DND-41 (cell line): ENCODE results near the gene EP400.

ENCODE experiments used
- ATAC-seq: fragments of 200-7000 bp; cut with Tn5 transposase; 3 replicates; pipeline ENCODE4 v1.9.1; 2021; ENCODE audit warnings: low read depth; ENCODE audit not compliant: insufficient read depth
- DNase-seq: peaks from one replicate; pipeline ENCODE4 v3.0.0-alpha.2; 2020
- H2AFZ ChIP-seq: 2 replicates; pipeline ENCODE4 v1.6.0; 2012; ENCODE audit warnings: low read depth, low read length
- H3K27ac ChIP-seq: 2 replicates; pipeline ENCODE4 v1.5.1; 2012; ENCODE audit warnings: low read length, inconsistent platforms
- H3K27me3 ChIP-seq: fragments of 200-600 bp; sonication (generic); 2 replicates; pipeline ENCODE4 v1.6.0; 2012; ENCODE audit warnings: low read length, mild to moderate bottlenecking, inconsistent platforms; ENCODE audit not compliant: insufficient read depth, poor library complexity
- H3K36me3 ChIP-seq: 2 replicates; pipeline ENCODE4 v1.5.1; 2012; ENCODE audit warnings: low read length, inconsistent platforms; ENCODE audit not compliant: insufficient read depth
- H3K4me1 ChIP-seq: 2 replicates; pipeline ENCODE4 v1.5.1; 2012; ENCODE audit warnings: mild to moderate bottlenecking, low read length; ENCODE audit not compliant: insufficient read depth
- H3K4me2 ChIP-seq: 2 replicates; pipeline ENCODE4 v1.6.0; 2012; ENCODE audit warnings: mild to moderate bottlenecking, moderate library complexity, low read length, inconsistent platforms; ENCODE audit not compliant: insufficient read depth
- H3K4me3 ChIP-seq, 2 experiments: fragments of 200-600 bp in 1 of 2; shearing (Covaris generic) in 1 of 2; 2 replicates each; pipeline ENCODE4 v1.5.1; 2012 to 2016; ENCODE audit warnings: inconsistent platforms in 2 of 2, low read length in 2 of 2, mild to moderate bottlenecking in 2 of 2, low read depth in 1 of 2, moderate library complexity in 1 of 2
- H3K79me2 ChIP-seq: 2 replicates; pipeline ENCODE4 v1.6.0; 2012; ENCODE audit warnings: low read length, inconsistent platforms; ENCODE audit not compliant: insufficient read depth
- H3K9ac ChIP-seq: 2 replicates; pipeline ENCODE4 v1.6.0; 2012; ENCODE audit warnings: low read depth, mild to moderate bottlenecking, inconsistent platforms, low read length, moderate library complexity
- H3K9me3 ChIP-seq: 2 replicates; pipeline ENCODE4 v1.5.1; 2012; ENCODE audit warnings: low read length, moderate library complexity, mild to moderate bottlenecking, inconsistent platforms; ENCODE audit not compliant: insufficient read depth, severe bottlenecking
- H4K20me1 ChIP-seq: 2 replicates; pipeline ENCODE4 v1.6.0; 2012; ENCODE audit warnings: low read length; ENCODE audit not compliant: insufficient read depth
- EZH2 ChIP-seq: IDR thresholded peaks from 3 replicates; pipeline ENCODE4 v1.6.1; 2012; ENCODE audit warnings: borderline replicate concordance, low read depth, mild to moderate bottlenecking, moderate library complexity, low read length, inconsistent platforms; ENCODE audit not compliant: severe bottlenecking
- TF ChIP-seq, protein P1 (sequence below): IDR thresholded peaks from 2 replicates; pipeline ENCODE4 v1.5.1; 2012; ENCODE audit warnings: borderline replicate concordance, low read length, moderate library complexity, mild to moderate bottlenecking; ENCODE audit not compliant: poor library complexity, severe bottlenecking; ENCODE audit errors: extremely low read depth

The EP400 gene

DNA sequence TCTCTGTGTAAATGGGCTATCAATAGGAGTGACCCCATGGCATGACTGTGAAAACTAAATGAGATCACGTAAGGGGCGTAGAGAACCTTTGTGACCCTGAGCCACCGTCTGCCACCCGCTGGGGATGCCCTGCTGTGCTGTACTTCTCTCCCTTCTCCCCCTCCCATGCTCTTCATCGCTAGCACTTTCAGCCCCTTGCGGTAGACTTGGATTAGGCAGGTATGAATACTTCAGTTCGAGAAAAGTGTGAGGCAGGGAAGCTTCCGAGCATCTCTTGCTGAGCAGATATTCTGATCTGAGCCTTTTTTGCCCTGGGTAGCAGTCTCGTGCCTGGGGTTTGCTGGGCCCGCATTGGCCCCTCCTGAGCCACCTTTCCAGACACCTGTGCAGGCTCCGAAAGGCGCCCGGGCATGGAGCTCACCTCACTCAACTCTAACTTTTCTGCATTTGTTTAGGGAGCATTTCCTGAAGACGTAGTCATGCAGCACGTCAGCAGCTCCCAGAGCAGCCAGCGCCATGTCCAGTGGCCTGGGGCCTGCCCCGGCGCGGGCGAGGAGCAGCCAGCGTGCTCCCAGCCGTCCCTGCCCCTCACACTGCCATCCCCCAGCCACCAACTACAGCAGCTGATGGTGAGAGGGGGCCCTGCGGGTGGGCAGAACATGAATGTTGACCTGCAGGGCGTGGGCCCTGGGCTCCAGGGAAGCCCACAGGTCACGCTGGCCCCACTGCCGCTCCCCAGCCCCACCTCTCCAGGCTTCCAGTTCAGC, 154.0 kb downstream of the EP400 start:
- Histone ChIP-seq H4K20me1 (peaks cover 30% of the 10 kb centered on the region), H3K9ac (no peak overlapping the region)

DNA sequence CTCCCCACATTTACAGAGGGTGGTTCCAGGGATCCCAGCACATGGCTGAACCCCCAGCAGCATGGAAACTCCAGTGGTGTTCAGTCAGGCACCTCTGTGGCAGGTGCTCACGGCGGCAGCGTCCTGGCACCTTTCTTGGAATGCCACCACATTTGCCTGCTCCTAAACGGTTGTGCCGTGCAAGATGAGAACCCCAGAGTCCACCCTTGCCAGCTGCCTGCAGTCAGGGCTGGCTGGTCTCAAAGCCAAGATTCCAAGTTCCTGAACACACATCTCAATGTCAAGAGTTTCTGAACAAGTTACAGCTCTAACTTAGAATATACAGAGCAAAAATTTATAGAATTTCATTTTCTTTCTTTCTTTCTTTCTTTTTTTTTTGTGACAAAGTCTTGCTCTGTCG, 155.7 kb downstream of the EP400 start:
- H3K36me3 ChIP-seq, result peaks cover 58% of the 10 kb centered on the region
- DNase-seq (no peak), ATAC-seq (no peak)
- H3K9me3 ChIP-seq, result no peaks in the 10 kb centered on the region
- H3K27me3 ChIP-seq, result no peaks in the 10 kb centered on the region
- no peak overlapping the region for H3K27ac ChIP-seq
- H3K79me2 ChIP-seq, result peaks cover 16% of the 10 kb centered on the region
- no peaks in the 10 kb centered on the region for H3K4me1 ChIP-seq
- H3K9ac ChIP-seq, result no peak overlapping the region
- H3K4me2 ChIP-seq, result no peak overlapping the region
- TF ChIP-seq EZH2, result no peak
- TF ChIP-seq, protein P1, sequence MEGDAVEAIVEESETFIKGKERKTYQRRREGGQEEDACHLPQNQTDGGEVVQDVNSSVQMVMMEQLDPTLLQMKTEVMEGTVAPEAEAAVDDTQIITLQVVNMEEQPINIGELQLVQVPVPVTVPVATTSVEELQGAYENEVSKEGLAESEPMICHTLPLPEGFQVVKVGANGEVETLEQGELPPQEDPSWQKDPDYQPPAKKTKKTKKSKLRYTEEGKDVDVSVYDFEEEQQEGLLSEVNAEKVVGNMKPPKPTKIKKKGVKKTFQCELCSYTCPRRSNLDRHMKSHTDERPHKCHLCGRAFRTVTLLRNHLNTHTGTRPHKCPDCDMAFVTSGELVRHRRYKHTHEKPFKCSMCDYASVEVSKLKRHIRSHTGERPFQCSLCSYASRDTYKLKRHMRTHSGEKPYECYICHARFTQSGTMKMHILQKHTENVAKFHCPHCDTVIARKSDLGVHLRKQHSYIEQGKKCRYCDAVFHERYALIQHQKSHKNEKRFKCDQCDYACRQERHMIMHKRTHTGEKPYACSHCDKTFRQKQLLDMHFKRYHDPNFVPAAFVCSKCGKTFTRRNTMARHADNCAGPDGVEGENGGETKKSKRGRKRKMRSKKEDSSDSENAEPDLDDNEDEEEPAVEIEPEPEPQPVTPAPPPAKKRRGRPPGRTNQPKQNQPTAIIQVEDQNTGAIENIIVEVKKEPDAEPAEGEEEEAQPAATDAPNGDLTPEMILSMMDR, result no peak
- peaks cover 22% of the 10 kb centered on the region for H4K20me1 ChIP-seq
- no peak overlapping the region for H3K4me3 ChIP-seq
- H2AFZ ChIP-seq, result no peak overlapping the region

More for the DNA sequence above, 154.0 kb downstream of the EP400 start:
- Histone ChIP-seq H3K27ac (no peak overlapping the region), H3K9me3 (no peaks in the 10 kb centered on the region), H3K4me3 (no peak overlapping the region), H2AFZ (no peak overlapping the region), H3K27me3 (no peaks in the 10 kb centered on the region), H3K4me2 (no peak overlapping the region), H3K36me3 (peaks cover 55% of the 10 kb centered on the region), H3K4me1 (no peaks in the 10 kb centered on the region), H3K79me2 (peaks cover 31% of the 10 kb centered on the region)
- no peak for TF ChIP-seq EZH2
- TF ChIP-seq, protein P1, result no peak
- DNase-seq, result no peak
- no peak for ATAC-seq

DNA sequence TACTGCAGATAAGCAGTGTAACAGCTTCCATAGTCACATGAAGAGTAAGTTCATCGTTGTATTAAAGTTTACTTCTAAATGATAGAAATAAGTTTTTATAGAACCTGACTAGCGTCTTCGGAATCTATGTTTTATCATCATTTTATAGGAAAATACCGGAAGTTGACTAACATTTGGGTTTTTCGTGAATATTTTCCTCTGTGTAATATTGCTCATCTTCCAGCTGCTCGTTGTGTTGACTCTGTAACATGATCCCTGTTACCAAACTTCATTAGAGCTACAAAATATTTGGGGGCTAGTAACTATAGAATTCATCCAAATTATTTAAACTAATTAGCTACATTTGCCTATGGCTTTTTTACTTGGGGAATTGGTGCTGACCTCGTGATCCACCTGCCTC, 157.2 kb downstream of the EP400 start:
- Histone ChIP-seq H3K79me2 (peaks cover 8% of the 10 kb centered on the region; the same call in 1 of the 2 replicates), H3K4me2 (no peak overlapping the region)
- no peak for ATAC-seq

More for the DNA sequence above, 157.2 kb downstream of the EP400 start:
- no peak overlapping the region for H3K9ac ChIP-seq
- no peak overlapping the region for H3K27ac ChIP-seq
- no peaks in the 10 kb centered on the region for H3K9me3 ChIP-seq
- no peak for TF ChIP-seq EZH2
- TF ChIP-seq, protein P1, result no peak
- H3K36me3 ChIP-seq, result peaks cover 61% of the 10 kb centered on the region
- H3K4me3 ChIP-seq, result no peak overlapping the region
- no peaks in the 10 kb centered on the region for H3K27me3 ChIP-seq
- no peak for DNase-seq
- H3K4me1 ChIP-seq, result no peaks in the 10 kb centered on the region
- peaks cover 17% of the 10 kb centered on the region for H4K20me1 ChIP-seq
- no peak overlapping the region for H2AFZ ChIP-seq
